Breast epithelium (tissue), 4 donors: ENCODE data around the gene VAMP7. TPM values are rescaled to one million over a fixed set of nuclear protein-coding genes. Genes with fewer than 3 reads are reported as not detected.

ENCODE experiments used
- DNase-seq, 2 donors: peaks; one replicate each; pipeline ENCODE4 v3.0.0-alpha.2; 2019; ENCODE audit warnings: low spot score in 2 of 2
- H3K27ac ChIP-seq, 2 donors: fragments of 200-600 bp; sonication (generic) in 1 of 2; one replicate each; pipeline ENCODE4 v1.5.1; 2016 to 2019; ENCODE audit warnings: mild to moderate bottlenecking in 1 of 2
- H3K27me3 ChIP-seq, 2 donors: fragments of 200-600 bp; sonication (generic) in 1 of 2; one replicate each; pipeline versions ENCODE4 v1.5.1 to v1.6.0; 2017 to 2019; ENCODE audit warnings: control low read depth in 1 of 2, mild to moderate bottlenecking in 1 of 2
- H3K36me3 ChIP-seq: fragments of 200-600 bp; one replicate; pipeline ENCODE4 v1.5.1; 2019
- H3K4me1 ChIP-seq, 2 donors: fragments of 200-600 bp; sonication (generic); one replicate each; pipeline ENCODE4 v1.5.1; 2016 to 2019; ENCODE audit warnings: control low read depth in 1 of 2
- H3K4me3 ChIP-seq, 3 donors: fragments of 200-600 bp; sonication (generic); 1 replicate in 2 of 3; 2 replicates in 1 of 3; pipeline ENCODE4 v1.5.1; 2016 to 2019; ENCODE audit warnings: mild to moderate bottlenecking in 3 of 3, moderate library complexity in 2 of 3
- H3K9me3 ChIP-seq, 2 donors: fragments of 200-600 bp; sonication (generic) in 1 of 2; one replicate each; pipeline ENCODE4 v1.5.1; 2016 to 2019; ENCODE audit warnings: control low read depth in 1 of 2
- POLR2A ChIP-seq: fragments of 450-650 bp; IDR thresholded peaks from one replicate; pipeline ENCODE4 v1.6.1; 2016; ENCODE audit warnings: antibody characterized with exemption, mild to moderate bottlenecking, moderate library complexity
- POLR2AphosphoS5 ChIP-seq, 3 donors: sonication (generic); formaldehyde crosslinking; IDR thresholded peaks; one replicate each; pipeline ENCODE4 v1.6.1; 2017; ENCODE audit warnings: antibody characterized with exemption in 3 of 3
- intact Hi-C: fragments of 100-400 bp; cut with DNase I; formaldehyde crosslinking; loops from one replicate; pipeline ENCODE4 v1.15.1; 2023; ENCODE audit warnings: low total_unique reads
- total RNA-seq, 3 donors: library from RNA; depleted of rRNA; stranded (reverse); fragments of >200 nt; gene quantifications; one replicate each; pipeline ENCODE4 v1.1.0, GENCODE V29; 2016
- TF ChIP-seq, protein P1 (sequence below), 3 donors: fragments of 450-650 bp; IDR thresholded peaks; one replicate each; pipeline ENCODE4 v1.5.1; 2016 to 2017; ENCODE audit warnings: antibody characterized with exemption in 3 of 3, mild to moderate bottlenecking in 3 of 3, moderate library complexity in 3 of 3

The VAMP7 gene
- total RNA-seq, 3 donors from 2014 or later: 29.2 to 41.6 (median 35.3) TPM

DNA sequence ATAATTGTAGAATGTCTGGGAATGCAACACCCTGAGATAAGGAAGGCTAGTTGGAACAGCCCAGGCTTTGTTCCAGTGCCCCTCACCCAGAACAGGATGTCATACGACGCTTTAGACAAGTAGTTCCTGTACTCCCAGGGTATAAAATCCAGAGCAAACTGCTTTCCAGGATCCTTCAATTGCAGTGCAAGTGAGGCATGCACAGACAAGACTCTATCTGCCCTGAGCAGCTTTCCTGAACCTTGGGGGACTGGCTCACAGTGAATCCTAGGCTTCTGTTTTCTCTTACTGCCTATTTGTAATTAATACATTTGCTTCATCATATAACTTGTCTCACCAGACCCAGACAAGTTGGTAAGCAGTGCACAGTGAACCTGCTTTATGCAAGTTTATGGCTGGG, 68.0 kb downstream of the VAMP7 start:
- no peak for TF ChIP-seq POLR2AphosphoS5 (IDR thresholded peaks at IDR 0.05)
- no peak for TF ChIP-seq POLR2A
- TF ChIP-seq, protein P1, sequence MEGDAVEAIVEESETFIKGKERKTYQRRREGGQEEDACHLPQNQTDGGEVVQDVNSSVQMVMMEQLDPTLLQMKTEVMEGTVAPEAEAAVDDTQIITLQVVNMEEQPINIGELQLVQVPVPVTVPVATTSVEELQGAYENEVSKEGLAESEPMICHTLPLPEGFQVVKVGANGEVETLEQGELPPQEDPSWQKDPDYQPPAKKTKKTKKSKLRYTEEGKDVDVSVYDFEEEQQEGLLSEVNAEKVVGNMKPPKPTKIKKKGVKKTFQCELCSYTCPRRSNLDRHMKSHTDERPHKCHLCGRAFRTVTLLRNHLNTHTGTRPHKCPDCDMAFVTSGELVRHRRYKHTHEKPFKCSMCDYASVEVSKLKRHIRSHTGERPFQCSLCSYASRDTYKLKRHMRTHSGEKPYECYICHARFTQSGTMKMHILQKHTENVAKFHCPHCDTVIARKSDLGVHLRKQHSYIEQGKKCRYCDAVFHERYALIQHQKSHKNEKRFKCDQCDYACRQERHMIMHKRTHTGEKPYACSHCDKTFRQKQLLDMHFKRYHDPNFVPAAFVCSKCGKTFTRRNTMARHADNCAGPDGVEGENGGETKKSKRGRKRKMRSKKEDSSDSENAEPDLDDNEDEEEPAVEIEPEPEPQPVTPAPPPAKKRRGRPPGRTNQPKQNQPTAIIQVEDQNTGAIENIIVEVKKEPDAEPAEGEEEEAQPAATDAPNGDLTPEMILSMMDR (IDR thresholded peaks at IDR 0.05): no peak
- H3K36me3 ChIP-seq: no peaks in the 10 kb centered on the region
- no peaks in the 10 kb centered on the region for H3K4me1 ChIP-seq
- H3K27me3 ChIP-seq: no peaks in the 10 kb centered on the region
- intact Hi-C loops: no loop called here
- H3K9me3 ChIP-seq: no peaks in the 10 kb centered on the region
- DNase-seq: no peak
- H3K27ac ChIP-seq: no peak overlapping the region
- H3K4me3 ChIP-seq: no peak overlapping the region

DNA sequence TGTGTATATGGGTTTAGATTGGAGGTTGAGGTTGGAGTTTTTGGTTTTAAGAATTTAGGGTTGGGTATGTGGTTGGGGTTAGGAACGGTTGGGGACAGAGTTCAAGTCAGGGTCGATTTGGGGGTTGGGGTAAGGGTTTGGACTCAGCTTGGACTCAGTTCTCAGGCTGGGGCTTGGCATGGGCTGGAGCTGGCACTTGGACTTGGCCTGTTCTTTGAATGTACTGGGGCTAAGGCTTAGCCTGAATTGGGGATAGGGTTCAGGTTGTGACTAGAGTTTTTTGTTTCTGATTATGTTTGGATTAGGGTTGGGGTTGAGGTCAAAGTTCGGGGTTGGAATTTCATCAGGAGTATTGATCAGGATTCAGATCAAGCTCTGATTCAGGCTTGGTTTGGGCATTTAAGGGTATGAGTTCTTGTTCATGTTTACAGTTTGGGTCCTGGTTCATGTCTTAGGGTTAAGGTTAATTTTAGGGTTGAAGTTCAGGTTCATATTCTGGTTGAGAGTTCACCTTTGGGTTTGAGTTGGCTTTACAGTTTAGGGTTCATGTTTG, 70.2 kb downstream of the VAMP7 start:
- Histone ChIP-seq H3K36me3 (no peaks in the 10 kb centered on the region), H3K4me1 (no peaks in the 10 kb centered on the region), H3K4me3 (no peak overlapping the region), H3K27ac (no peak overlapping the region), H3K9me3 (no peaks in the 10 kb centered on the region), H3K27me3 (no peaks in the 10 kb centered on the region)
- DNase-seq: no peak
- intact Hi-C loops: no loop called here
- TF ChIP-seq POLR2AphosphoS5 (IDR thresholded peaks at IDR 0.05): no peak
- TF ChIP-seq, protein P1 (IDR thresholded peaks at IDR 0.05): no peak
- TF ChIP-seq POLR2A: no peak

DNA sequence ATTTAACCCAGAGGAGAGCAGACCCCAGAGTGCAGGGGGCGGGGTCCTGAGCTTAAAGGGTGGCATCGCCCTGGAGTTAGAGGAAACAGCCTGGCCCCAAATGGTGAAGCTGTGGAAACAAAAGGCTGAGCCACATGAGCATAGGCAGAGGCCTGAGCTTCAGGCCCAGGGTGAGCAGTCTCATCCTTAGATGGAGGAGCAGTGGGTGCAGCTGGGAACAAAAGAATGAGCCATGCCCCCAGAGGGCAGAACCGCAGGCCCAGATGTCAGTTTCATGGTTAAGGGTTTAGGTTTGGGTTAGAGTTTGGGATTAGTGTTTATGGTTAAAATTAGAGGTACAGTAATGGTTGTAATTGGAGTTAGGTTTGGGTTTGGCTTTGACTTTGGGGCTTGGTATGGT, 71.9 kb downstream of the VAMP7 start:
- Histone ChIP-seq H3K4me3 (no peak overlapping the region), H3K36me3 (no peaks in the 10 kb centered on the region), H3K9me3 (no peaks in the 10 kb centered on the region), H3K4me1 (no peaks in the 10 kb centered on the region), H3K27ac (no peak overlapping the region), H3K27me3 (no peaks in the 10 kb centered on the region)
- TF ChIP-seq, protein P1 (IDR thresholded peaks at IDR 0.05): no peak
- no peak for TF ChIP-seq POLR2AphosphoS5 (IDR thresholded peaks at IDR 0.05)
- no peak for TF ChIP-seq POLR2A
- DNase-seq: no peak
- intact Hi-C loops: no loop called here

DNA sequence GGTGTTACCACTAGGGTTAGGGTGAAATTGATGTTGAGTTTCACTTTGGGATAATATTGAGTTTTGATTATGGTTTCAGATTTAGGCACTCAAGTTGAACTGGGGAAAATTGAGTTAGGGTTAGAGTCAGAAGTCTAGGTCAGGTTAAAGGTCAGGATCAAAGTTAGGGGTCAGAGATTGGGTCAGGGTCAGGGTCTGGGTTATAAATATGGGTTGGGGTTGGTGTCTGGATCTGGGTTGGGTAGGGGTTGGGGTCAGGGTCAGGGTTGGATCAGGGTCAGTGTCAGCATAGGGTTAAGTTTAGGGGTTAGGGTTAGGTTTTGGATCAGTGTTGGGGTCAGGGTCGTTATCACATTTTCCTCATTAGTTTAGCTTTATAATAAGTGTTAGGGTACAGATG, 73.6 kb downstream of the VAMP7 start:
- intact Hi-C loops: no loop called here
- Histone ChIP-seq H3K27me3 (no peaks in the 10 kb centered on the region), H3K4me3 (no peak overlapping the region), H3K27ac (no peak overlapping the region), H3K4me1 (no peaks in the 10 kb centered on the region), H3K9me3 (no peaks in the 10 kb centered on the region), H3K36me3 (no peaks in the 10 kb centered on the region)
- no peak for TF ChIP-seq POLR2AphosphoS5 (IDR thresholded peaks at IDR 0.05)
- TF ChIP-seq, protein P1 (IDR thresholded peaks at IDR 0.05): no peak
- no peak for TF ChIP-seq POLR2A
- no peak for DNase-seq

DNA sequence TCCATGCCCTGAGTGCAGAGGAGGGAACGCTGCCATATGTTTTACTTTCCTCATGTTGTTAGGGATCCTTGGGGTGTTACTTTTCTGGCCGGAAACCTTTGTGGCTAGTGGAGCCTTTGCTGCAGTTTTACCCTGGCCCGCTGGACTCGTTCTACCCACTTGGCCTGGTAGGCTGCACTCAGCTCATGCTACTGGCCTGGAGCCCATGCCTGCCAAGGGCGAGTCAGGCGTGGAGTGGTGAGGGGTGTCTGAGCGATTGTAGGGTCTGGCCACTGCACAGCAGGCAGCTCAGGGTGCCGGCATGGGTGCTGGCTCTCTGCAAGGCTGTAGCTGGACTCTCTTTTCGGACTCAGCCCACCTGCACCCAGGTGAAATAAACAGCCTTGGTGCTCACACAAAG, 75.0 kb downstream of the VAMP7 start:
- intact Hi-C loops: no loop called here
- TF ChIP-seq POLR2AphosphoS5 (IDR thresholded peaks at IDR 0.05): no peak
- no peak for TF ChIP-seq POLR2A
- TF ChIP-seq, protein P1 (IDR thresholded peaks at IDR 0.05): no peak

More for the DNA sequence above, 75.0 kb downstream of the VAMP7 start:
- Histone ChIP-seq H3K36me3 (no peaks in the 10 kb centered on the region), H3K4me3 (no peak overlapping the region), H3K27me3 (no peaks in the 10 kb centered on the region), H3K4me1 (no peaks in the 10 kb centered on the region), H3K27ac (no peak overlapping the region), H3K9me3 (no peaks in the 10 kb centered on the region)
- DNase-seq: no peak
